ENCODE data around the gene NPIPB6.

NPIPB6 gene

DNA sequence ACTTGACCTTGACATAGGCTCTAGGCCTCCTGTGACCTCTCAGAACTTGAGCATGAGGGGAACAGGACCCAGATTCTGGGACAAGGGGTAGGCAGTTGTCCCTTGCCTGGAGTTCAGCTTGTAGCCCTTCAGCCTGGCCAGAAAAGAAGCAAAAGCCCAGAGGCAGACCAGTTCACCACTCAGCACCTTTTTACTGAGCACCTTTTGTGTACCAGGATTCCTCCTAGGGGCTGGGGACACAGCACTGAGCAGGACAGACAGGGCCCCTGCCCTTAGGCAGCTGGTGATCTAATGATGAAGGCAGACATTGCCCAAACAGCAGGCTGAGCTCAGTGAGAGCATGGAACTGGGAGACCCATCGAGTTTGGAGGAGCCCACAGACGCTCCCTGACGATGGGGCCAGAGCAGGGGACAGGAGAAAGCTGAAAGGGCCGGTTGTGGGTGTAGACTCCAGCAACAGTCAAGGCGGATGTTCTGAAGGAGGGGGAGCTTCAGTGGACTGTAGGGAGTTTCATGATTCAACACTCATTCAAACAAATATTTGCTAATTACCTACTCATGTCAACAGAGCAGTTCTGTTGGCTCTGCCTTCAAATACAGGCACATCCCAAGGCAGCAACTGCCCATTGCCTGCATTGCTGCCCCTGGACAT is 38.9 kb downstream of the NPIPB6 start:
- DNase-seq (ENCODE audit: low read depth): no peak

DNA sequence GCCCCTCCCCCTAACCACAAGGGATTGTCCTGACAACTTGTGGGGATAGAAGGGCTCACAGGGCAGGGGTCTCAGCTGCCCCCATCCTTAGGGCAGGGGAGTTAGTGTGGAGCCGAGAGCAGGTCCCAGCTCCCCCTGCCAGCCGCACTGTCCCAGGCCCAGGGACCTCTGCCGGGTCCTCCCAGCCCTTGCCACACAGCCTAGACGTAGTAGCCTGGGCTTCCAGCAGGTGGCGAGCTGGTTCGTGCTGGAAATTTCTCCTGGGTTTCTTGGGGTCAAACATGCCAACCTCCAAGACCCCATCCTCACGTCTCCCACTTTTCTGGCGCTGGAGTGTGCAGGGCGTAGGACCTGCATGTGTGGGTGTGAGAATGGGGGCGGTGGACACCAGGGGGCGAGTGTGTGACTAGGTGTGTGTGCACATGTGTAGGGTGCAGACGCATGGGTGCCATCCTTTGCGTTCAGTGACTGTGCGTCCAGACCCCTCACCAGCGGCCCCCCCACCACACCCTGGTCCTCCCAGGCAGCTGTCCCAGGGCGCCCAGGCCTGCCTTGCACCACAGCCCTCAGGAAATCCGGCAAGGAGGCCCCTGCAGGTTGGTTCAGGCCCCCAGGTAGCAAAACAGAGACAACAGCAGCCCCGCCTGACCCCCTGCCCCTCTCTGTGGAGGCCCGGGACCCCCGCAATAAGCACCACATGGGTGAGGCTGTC is 41.5 kb downstream of the NPIPB6 start:
- no peak for DNase-seq (ENCODE audit: low read depth)

GRCh38 chr16:28320741-28321140 is 42.6 kb downstream of the NPIPB6 start:
- DNase-seq (ENCODE audit: low read depth): no peak

DNA sequence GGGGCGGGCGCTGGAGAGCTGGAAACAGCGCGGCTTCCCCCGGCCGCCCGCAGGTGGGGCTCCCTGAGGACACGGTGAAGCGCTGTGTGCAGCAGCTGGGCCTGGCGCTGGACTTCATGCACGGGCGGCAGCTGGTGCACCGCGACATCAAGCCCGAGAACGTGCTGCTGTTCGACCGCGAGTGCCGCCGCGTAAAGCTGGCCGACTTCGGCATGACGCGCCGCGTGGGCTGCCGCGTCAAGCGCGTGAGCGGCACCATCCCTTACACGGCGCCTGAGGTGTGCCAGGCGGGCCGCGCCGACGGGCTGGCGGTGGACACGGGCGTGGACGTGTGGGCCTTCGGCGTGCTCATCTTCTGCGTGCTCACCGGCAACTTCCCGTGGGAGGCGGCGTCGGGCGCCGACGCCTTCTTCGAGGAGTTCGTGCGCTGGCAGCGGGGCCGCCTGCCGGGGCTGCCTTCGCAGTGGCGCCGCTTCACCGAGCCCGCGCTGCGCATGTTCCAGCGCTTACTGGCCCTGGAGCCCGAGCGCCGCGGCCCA is 43.2 kb downstream of the NPIPB6 start:
- DNase-seq (ENCODE audit: low read depth): no peak

DNA sequence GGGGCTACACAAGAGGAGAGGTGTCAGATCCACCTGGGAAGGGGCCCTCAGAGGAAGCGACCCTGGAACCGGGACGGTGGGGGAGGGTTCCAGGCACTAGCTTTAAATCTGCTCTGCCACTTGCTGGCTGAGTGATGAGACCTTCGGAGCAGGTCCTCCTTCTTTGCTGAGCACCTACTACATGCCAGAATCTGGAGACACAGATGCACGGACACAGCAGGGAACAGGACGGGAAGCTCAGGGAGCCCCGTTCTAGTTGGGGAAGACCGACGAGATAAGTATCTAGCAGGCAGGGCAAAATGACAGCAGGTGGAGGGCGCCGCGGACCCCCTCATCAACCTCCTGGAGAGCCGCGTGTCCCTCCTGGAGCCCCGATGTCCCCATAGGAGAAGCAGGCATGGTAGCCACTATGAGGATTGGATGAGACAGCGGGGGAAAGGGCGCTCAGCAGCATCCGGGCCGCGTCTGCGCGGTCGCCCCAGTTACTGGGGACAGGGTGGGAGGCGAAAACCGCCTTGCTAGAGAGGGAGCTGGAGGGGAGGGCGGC is 43.8 kb downstream of the NPIPB6 start:
- no peak for DNase-seq (ENCODE audit: low read depth)

GRCh38 chr16:28318042-28318744 is 45.1 kb downstream of the NPIPB6 start:
- no peak for DNase-seq (ENCODE audit: low read depth)

- DNase-seq (ENCODE audit: low read depth): no peak
Observed at GRCh38 chr16:28317040-28317880, 46.0 kb downstream of the NPIPB6 start.

GRCh38 chr16:28316054-28316453 is 47.3 kb downstream of the NPIPB6 start:
- no peak for DNase-seq (ENCODE audit: low read depth)

- DNase-seq (ENCODE audit: low read depth): no peak
Observed at GRCh38 chr16:28313587-28313986, 49.7 kb downstream of the NPIPB6 start.

- DNase-seq (ENCODE audit: low read depth): no peak
Observed at GRCh38 chr16:28312327-28312726, 51.0 kb downstream of the NPIPB6 start.

DNA sequence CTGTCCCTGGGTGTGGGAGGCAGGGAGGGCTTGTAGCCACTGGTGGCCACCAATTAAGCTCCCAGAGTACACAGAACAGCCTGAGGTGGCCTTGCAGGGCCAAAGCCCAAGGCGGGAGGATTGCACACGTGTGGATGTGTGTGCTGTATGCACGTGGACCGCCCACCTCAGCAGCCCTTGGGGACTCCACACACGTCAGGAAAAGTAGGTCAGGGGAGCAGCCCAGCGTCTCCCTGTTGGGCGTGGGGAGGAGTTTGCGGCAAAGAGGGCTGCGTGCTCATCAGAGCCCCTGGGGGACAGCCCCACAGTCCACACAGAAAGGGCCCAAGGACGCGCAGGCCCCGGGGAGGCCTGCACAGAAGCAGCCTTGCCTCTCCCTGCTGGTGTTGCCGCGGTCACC is 51.4 kb downstream of the NPIPB6 start:
- DNase-seq (ENCODE audit: low read depth): no peak

DNA sequence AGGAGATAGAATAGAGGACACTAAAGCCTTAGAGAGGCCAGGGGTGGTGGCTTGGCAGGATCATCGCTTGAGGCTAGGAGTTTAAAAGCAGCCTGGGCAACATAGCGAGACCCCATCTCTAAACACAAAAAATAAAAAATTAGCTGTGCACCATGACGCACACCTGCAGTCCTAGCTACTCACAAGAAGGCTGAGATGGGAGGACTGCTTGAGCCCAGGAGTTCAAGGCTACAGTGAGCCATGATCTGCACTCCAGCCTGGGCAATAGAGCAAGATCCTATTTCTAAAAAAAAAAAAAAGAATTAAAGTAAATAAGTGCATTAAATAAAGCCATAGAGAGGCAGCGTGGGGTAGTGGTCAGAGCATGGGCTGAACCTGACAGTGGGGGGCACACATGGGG is 51.9 kb downstream of the NPIPB6 start:
- DNase-seq (ENCODE audit: low read depth): no peak

DNA sequence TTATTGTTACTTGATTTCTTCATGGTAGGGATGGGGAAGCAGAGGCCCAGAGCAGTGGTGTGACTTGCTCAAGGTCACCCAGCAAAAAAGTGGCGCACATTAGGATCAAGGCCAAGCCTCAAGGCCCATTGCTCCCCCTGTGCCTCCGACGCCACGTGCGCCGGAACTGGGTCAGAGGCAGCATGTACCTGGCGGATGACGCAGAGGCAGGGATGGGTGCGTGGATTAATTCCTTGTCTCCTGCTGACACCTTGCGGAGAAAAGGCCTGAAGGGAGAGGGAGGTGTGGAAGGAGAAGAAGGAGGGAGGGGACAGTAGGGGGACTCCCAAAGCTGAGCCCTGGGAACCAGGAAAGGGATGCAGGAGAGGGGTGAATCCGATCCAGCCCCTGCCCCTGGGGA is 52.5 kb downstream of the NPIPB6 start:
- DNase-seq (ENCODE audit: low read depth): no peak

- no peak for DNase-seq (ENCODE audit: low read depth)
Observed at GRCh38 chr16:28309811-28310311, 53.4 kb downstream of the NPIPB6 start.

DNA sequence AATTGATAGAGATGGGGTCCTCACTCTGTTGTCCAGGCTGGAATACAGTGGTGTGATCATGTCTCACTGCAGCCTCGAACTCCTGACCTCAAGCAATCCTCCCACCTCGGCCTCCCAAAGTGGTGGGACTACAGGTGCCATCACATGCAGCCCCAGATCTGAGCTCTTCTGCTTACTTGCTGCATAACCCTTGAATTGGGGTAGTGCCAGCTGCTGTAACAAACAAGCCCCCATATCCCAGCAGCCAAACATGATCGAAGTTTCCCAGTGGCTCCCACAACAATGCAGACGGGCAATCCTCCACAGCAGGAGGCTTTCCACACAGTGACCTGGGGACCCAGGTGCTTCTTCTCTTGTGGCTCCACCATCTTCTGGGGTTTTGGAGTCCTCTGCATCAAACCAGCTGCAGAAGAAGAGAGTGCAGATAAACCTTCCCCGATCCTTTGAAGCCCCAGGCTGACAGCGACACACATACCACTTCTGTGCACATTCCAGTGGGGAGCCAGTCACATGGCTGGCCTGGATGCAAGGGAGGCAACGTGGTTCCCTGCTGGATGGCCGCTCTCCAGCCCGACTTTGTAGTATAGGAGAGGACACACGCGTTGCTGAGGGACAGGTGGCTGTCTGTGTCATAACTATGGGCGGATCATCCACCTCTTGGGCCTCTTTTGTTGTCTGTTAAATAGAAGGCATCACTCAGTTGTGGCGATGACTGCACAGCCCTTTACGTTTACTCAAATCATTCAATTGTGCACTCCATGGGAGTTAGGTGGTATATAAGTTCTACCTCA is 54.3 kb downstream of the NPIPB6 start:
- no peak for DNase-seq (ENCODE audit: low read depth)

DNA sequence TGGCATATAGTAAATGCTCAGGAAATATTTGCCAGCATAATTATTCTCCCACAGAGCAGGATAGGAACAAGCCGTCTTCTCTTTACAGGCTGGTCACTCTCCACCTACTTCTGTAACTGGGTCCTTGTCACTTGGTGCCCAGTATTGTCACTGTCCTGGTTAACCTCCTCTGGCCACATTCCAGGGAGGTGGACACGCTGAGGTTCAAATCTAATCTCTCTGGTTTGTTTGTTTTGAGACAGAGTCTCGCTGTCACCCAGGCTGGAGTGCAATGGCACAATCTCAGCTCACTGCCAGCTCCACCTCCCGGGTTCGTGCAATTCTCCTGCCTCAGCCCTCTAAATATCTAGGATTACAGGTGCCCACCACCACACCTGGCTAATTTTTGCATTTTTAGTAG is 55.4 kb downstream of the NPIPB6 start:
- DNase-seq (ENCODE audit: low read depth): no peak

DNA sequence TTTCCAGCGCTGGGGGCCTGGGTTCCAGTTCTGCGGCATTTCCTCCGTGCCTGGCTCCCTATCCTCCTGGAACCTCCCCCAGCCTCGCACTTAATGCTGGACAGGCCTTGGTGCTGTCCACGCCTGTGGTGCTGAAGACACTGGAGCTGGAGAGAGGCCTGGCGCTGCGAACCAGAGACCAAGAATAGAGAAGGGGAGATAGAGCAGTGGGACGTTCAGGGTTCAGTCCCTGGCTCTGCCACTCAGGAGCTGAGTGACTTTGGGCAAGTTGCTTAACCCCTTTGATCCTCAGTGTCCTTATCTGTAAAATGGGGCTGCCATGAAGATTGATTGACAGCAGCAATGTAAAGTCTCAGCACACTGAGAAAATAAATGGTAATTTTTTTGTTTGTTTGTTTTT is 59.1 kb downstream of the NPIPB6 start:
- no peak for DNase-seq (ENCODE audit: low read depth)

- DNase-seq (ENCODE audit: low read depth): no peak
Observed at GRCh38 chr16:28303132-28303531, 60.2 kb downstream of the NPIPB6 start.

DNA sequence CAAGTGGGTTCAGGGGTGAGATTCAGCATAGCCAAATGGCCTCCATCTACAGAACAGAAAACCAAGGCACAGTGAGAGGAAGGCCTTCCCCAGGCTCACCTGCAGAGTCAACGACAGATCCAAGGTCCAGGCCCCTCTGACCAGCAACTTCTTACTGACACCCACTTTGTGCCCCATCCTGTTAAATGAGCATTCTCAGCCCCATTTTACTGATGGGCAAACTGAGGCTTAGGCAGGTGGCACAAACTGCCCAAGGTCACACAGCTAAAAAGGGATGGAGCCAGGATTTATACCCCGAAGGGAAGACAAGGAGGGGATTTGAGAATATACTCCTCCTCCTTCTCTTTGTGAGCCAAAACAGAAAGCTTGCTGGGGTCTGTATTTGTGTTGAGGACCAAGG is 61.7 kb downstream of the NPIPB6 start:
- DNase-seq (ENCODE audit: low read depth): no peak

- no peak for DNase-seq (ENCODE audit: low read depth)
Observed at GRCh38 chr16:28301154-28301553, 62.2 kb downstream of the NPIPB6 start.

GRCh38 chr16:28300327-28300726 is 63.0 kb downstream of the NPIPB6 start:
- no peak for DNase-seq (ENCODE audit: low read depth)
